ENCODE measurements around the gene METTL22. TPM values are rescaled to one million over a fixed set of nuclear protein-coding genes. Genes with fewer than 3 reads are reported as not detected.

The METTL22 gene
- total and polyA plus RNA-seq, 10 donors, result 14.8 to 58.8 (median 41.8) TPM

DNA sequence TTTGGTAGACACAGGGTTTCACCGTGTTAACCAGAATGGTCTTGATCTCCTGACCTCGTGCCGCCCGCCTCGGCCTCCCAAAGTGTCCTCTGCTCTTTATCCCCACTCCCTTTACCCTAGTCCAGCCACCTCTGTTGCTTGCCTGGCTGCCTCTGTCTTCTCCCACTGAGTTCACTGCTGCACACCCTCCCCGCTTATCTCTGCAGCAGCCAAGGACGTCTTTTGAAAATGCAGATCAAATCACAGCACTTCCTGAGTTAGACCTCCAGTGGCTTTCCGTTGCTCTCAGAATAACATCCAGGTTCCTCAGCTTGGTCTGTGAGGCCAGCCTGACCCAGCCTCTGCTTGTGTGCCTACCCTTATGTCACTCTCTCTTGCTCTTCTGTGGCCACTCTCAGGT, 5.4 kb downstream of the METTL22 start:
- Histone ChIP-seq H3K4me3 (no peak overlapping the region), H3K27me3 (replicated peaks in 1 of 7) (no peaks in the 10 kb centered on the region), H3K4me1 (peaks cover 9 to 61% (median 27%) of the 10 kb centered on the region in 6 donors), H3K36me3 (peaks cover 0 to 80% (median 63%) of the 10 kb centered on the region in 6 donors), H3K27ac (peak overlapping the region in 5 of 8 donors; percentile 27 to 53 (median 40)), H3K9me3 (no peaks in the 10 kb centered on the region)
- intact Hi-C loops (cut with DNase I; ENCODE audit: low total_unique reads), result no loop called here
- WGBS, 5 donors, result 73 to 87% (median 75%) methylated on average over 8 of the region's 8 CpGs
- TF ChIP-seq POLR2AphosphoS5 (IDR thresholded peaks at IDR 0.05) (peak in 2 of 3 donors; percentile 59 to 62), CTCF (IDR thresholded peaks at IDR 0.05 in 8 of 11, conservative IDR thresholded peaks at IDR 0.05 in 3 of 11) (no peak)
- peak; percentile 52 for DNase-seq

- peak overlapping the region in 5 of 8 donors; percentile 27 to 53 (median 40) for H3K27ac ChIP-seq
- intact Hi-C loops (cut with DNase I; ENCODE audit: low total_unique reads), result no loop called here
- TF ChIP-seq POLR2A (IDR thresholded peaks at IDR 0.05), result no peak
- TF ChIP-seq POLR2AphosphoS5 (IDR thresholded peaks at IDR 0.05), result no peak
- no peak for TF ChIP-seq CTCF (IDR thresholded peaks at IDR 0.05 in 8 of 11, conservative IDR thresholded peaks at IDR 0.05 in 3 of 11)
- H3K4me3 ChIP-seq, result no peak overlapping the region
- H3K36me3 ChIP-seq, result peaks cover 0 to 85% (median 66%) of the 10 kb centered on the region in 6 donors
- DNase-seq, result no peak
- no peaks in the 10 kb centered on the region for H3K27me3 ChIP-seq (replicated peaks in 1 of 7)
- H3K9me3 ChIP-seq, result no peaks in the 10 kb centered on the region
- peaks cover 9 to 61% (median 25%) of the 10 kb centered on the region in 6 donors for H3K4me1 ChIP-seq
- WGBS, 5 donors, result 77 to 90% (median 88%) methylated on average over 4 of the region's 4 CpGs
Measured at GRCh38 chr16:8627456-8627855, 6.0 kb downstream of the METTL22 start.

DNA sequence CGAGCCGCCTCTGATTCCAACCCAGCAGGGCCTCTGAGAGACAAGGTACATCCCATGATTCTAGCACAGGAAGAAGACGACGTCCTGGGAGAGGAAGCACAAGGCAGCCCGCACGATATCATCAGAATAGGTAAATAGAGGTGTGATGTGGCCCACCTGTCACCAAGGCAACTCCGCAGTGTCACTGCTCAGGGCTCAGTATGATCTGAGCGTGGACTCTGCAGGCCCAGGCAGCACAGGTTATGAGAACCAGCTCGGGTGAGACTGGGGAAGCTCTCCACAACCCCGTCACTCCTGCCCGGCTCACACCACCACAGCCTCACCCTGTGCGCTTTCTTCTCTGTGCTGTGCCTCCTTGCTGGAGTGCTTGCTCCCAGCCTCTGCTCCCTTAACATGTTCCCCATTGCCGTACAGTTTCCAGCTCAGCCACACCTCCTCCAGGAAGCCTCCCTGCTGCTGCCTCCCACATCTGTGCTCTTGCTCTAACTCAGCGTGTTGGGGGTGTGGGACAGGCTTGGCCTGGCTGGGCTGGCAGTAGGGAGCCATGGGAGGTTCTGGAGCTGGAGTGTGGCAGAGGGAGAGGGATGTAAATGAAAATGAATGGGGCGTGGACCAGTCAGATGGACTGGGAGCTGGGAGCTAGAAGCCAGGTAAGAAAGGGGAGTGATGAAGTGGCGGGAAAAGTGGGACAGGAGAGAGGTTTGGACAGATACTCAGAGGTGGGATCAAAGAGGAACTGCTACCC, 7.7 kb downstream of the METTL22 start:
- H3K36me3 ChIP-seq, result peaks cover 0 to 97% (median 75%) of the 10 kb centered on the region in 6 donors

More for the DNA sequence above, 7.7 kb downstream of the METTL22 start:
- no peak overlapping the region for H3K4me3 ChIP-seq
- peak; percentile 63 for DNase-seq
- 89 to 97% (median 95%) methylated on average over 16 of the region's 16 CpGs for WGBS, 5 donors
- peaks cover 0 to 61% (median 15%) of the 10 kb centered on the region in 6 donors for H3K4me1 ChIP-seq
- no peaks in the 10 kb centered on the region for H3K27me3 ChIP-seq (replicated peaks in 1 of 7)
- TF ChIP-seq POLR2AphosphoS5 (IDR thresholded peaks at IDR 0.05) (no peak), CTCF (IDR thresholded peaks at IDR 0.05 in 8 of 11, conservative IDR thresholded peaks at IDR 0.05 in 3 of 11) (no peak), POLR2A (IDR thresholded peaks at IDR 0.05) (no peak)
- H3K9me3 ChIP-seq, result no peaks in the 10 kb centered on the region
- intact Hi-C loops (cut with DNase I; ENCODE audit: low total_unique reads), result no loop called here
- H3K27ac ChIP-seq, result no peak overlapping the region
